NK-92 treated with Interleukin-12 subunit alpha and Interleukin-12 subunit beta, amount 100 ng/mL, for 24 hours (cell line): ENCODE results near the gene ACHE.

Experiments
- DNase-seq: peaks from one replicate; lab custom pipeline; 2025; lab: John Stamatoyannopoulos, UW

Gene ACHE

GRCh38 chr7:100896732-100897608 lies 1.3 kb upstream of the ACHE start:
- DNase-seq = no peak

GRCh38 chr7:100895956-100896731 lies 456 bp upstream of the ACHE start:
- no peak for DNase-seq

GRCh38 chr7:100894860-100895700 lies 608 bp downstream of the ACHE start:
- no peak for DNase-seq

GRCh38 chr7:100893910-100894721 lies 1.6 kb downstream of the ACHE start:
- DNase-seq = no peak

- DNase-seq = no peak
Observed at GRCh38 chr7:100893318-100893895, 2.3 kb downstream of the ACHE start.

- DNase-seq = no peak
Observed at GRCh38 chr7:100892364-100893317, 3.0 kb downstream of the ACHE start.

- DNase-seq = no peak
Observed at GRCh38 chr7:100891568-100892247, 4.0 kb downstream of the ACHE start.

- DNase-seq = no peak
Observed at GRCh38 chr7:100890653-100891567, 4.8 kb downstream of the ACHE start.

GRCh38 chr7:100888988-100889750 lies 6.5 kb downstream of the ACHE start, which contains the start of gene UFSP1:
Gene UFSP1, minus strand, starts transcription at chr7:100889715. Its CDS starts 444 bp downstream, at chr7:100889271.
- DNase-seq = no peak

GRCh38 chr7:100888291-100888987 lies 7.2 kb downstream of the ACHE start:
- DNase-seq = no peak

- DNase-seq = no peak
Observed at GRCh38 chr7:100887516-100888290, 8.0 kb downstream of the ACHE start.

GRCh38 chr7:100886936-100887515 lies 8.7 kb downstream of the ACHE start:
- no peak for DNase-seq

- DNase-seq = no peak
Observed at GRCh38 chr7:100886142-100886935, 9.3 kb downstream of the ACHE start.

- no peak for DNase-seq
Observed at GRCh38 chr7:100885440-100886141, 10.1 kb downstream of the ACHE start.
